ENCODE results near the gene MORN4. TPM values are rescaled to one million over a fixed set of nuclear protein-coding genes. Genes with fewer than 3 reads are reported as not detected.

MORN4 gene
- total RNA-seq, 2 donors from 2014 or later = 1.8 to 2.3 TPM

- intact Hi-C loops (cut with DNase I) = loop anchor here (5.0 kb wide), 1 partner anchor 39 kb away; no protein-coding TSS in a partner anchor
- no peak overlapping the region for H3K27ac ChIP-seq
- no peak overlapping the region for H3K4me3 ChIP-seq
- no peaks in the 10 kb centered on the region for H3K4me1 ChIP-seq
- no peaks in the 10 kb centered on the region for H3K9me3 ChIP-seq
- H3K36me3 ChIP-seq = no peaks in the 10 kb centered on the region
- no peak for DNase-seq
- no peak for TF ChIP-seq CTCF (IDR thresholded peaks at IDR 0.05)
- no peak overlapping the region for H3K9ac ChIP-seq (ENCODE audit: low read depth in 2 of 2, low read length in 2 of 2)
- H3K27me3 ChIP-seq = no peaks in the 10 kb centered on the region
Measured at GRCh38 chr10:97573021-97573420, 60.3 kb downstream of the MORN4 start.

DNA sequence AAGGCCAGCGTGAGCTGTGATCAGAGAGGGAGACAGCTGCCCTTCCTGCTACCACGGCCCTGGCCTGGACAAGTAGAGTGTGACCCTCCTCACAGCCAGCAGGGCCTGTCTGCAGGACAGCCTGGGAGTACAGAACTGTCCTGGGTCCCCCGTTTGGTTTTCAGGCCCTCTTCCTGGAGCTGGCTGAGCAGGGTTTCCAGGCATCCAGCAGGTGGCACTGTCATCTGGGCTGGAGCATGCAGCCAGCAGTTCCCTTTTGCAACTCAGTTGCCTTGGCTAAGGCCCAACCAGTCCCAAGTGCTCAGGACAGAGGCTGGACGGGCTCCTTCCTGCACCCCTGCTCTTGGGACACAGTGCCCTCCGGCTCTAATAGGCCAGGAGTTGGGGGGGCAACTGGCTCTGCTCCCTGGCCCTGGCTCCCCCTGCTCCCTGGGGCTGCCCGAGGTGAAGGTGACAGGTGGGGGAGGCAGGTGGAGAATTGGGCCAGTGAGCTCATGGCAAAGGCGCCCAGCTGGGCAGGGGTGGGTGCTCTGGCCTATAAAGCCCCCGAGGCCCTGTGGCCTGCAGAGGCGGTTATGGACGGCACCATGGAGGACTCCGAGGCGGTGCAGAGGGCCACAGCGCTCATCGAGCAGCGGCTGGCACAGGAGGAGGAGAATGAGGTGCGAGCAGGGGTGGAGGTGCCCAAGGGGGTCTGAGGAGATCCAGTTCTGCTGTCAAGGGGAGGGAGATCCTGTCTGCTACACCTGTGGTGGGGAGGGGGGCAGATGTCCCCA, 60.9 kb downstream of the MORN4 start, which contains the start of gene ANKRD2:
TSS of gene ANKRD2 (plus strand) at position 566 of the 776 bp plus-strand sequence. CDS start at position 576, 10 bp downstream.
- Histone ChIP-seq H3K36me3 (no peaks in the 10 kb centered on the region), H3K4me3 (no peak within 1 kb of the TSS), H3K4me1 (no peaks in the 10 kb centered on the region), H3K9me3 (no peaks in the 10 kb centered on the region), H3K27me3 (no peaks in the 10 kb centered on the region), H3K27ac (no peak within 1 kb of the TSS), H3K9ac (ENCODE audit: low read depth in 2 of 2, low read length in 2 of 2) (peak within 1 kb of the TSS in 1 of 2 donors; percentile 34)
- TF ChIP-seq CTCF (IDR thresholded peaks at IDR 0.05) = peak; percentile 74
- intact Hi-C loops (cut with DNase I) = loop anchor here (5.0 kb wide), 1 partner anchor 40 kb away; no protein-coding TSS in a partner anchor
- peak; percentile 73 for DNase-seq

DNA sequence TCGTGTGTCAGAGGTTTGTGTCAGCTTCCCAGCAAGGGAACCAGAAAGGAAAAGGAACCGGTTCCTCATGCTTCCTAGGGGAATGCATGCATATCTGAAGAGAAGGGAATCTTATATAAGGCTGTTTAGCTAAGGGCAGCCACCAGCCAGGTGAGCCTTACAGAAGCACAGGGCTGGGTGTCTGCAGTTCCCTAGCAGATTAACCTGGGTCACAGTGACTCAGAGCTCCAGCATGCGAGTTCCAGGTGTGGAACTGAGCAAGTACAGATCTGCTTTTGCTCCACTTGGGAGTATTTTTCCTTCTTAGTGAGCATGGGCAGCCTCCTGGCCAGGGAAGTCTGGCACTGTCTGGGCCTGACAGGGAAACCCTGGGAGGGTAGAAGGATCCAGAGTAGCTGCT, 61.7 kb downstream of the MORN4 start:
- DNase-seq = no peak
- no peaks in the 10 kb centered on the region for H3K36me3 ChIP-seq
- H3K9ac ChIP-seq (ENCODE audit: low read depth in 2 of 2, low read length in 2 of 2) = peak overlapping the region in 1 of 2 donors; percentile 34
- H3K4me3 ChIP-seq = no peak overlapping the region
- no peaks in the 10 kb centered on the region for H3K9me3 ChIP-seq
- no peak for TF ChIP-seq CTCF (IDR thresholded peaks at IDR 0.05)
- no peaks in the 10 kb centered on the region for H3K4me1 ChIP-seq
- intact Hi-C loops (cut with DNase I) = loop anchor here (5.0 kb wide), 1 partner anchor 41 kb away; no protein-coding TSS in a partner anchor
- H3K27me3 ChIP-seq = no peaks in the 10 kb centered on the region
- no peak overlapping the region for H3K27ac ChIP-seq

DNA sequence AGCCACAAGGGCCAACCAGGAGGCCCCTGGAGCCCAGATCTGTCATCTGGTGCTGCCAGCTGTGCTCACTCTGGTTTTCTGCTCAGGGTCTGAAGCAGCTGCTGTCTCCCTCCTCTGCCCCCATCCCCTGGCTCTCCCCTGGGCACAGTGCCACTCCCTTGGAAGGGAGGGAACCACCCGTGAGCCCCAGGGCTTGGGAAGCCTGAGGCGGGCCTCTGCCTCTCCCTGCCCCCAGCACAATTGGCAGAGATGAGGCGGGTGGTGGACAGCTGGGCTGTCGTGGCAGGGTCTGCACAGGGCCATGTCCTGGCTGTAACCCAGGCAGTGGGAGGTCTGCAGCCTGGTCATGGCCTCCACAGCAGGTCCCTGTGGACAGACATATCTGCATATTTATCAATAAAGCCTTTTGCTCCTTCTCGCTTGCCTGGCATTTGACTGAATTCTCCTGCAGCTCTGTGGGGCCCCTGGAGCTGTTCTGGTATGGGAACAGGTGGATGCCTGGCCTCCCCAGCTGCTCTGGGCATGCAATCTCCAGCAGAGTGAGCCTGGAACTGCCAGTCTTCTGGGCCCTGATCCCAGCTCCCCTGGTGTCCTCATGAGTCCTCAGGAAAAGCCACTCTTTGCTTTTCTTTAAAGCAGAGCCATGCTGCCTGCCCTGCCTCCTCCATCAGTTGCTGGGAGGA, 62.4 kb downstream of the MORN4 start:
- Histone ChIP-seq H3K4me3 (no peak overlapping the region), H3K27ac (no peak overlapping the region), H3K9ac (ENCODE audit: low read depth in 2 of 2, low read length in 2 of 2) (no peak overlapping the region), H3K9me3 (no peaks in the 10 kb centered on the region), H3K4me1 (no peaks in the 10 kb centered on the region), H3K27me3 (no peaks in the 10 kb centered on the region), H3K36me3 (no peaks in the 10 kb centered on the region)
- no peak for TF ChIP-seq CTCF (IDR thresholded peaks at IDR 0.05)
- no peak for DNase-seq
- intact Hi-C loops (cut with DNase I) = loop anchor here (5.0 kb wide), 1 partner anchor 41 kb away; no protein-coding TSS in a partner anchor

DNA sequence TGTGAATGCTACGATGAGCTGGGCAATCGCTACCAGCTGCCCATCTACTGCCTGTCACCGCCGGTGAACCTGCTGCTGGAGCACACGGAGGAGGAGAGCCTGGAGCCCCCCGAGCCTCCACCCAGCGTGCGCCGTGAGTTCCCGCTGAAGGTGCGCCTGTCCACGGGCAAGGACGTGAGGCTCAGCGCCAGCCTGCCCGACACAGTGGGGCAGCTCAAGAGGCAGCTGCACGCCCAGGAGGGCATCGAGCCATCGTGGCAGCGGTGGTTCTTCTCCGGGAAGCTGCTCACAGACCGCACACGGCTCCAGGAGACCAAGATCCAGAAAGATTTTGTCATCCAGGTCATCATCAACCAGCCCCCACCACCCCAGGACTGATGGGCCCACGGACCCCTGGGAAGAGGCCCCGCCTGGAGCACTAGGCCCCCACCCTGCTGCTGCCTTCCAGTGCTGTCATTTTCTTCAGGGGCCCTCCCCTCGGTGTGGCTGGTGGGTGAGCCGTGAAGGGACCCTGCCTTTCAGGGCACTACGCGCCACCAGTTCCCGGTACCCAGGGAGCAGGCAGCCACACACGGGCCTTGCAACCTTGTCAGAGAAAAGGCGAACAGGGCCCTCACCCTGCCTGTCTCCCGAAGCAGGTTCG, 63.0 kb downstream of the MORN4 start:
- no peaks in the 10 kb centered on the region for H3K36me3 ChIP-seq
- no peak overlapping the region for H3K9ac ChIP-seq (ENCODE audit: low read depth in 2 of 2, low read length in 2 of 2)
- H3K4me3 ChIP-seq = no peak overlapping the region
- no peak overlapping the region for H3K27ac ChIP-seq
- DNase-seq = no peak
- H3K9me3 ChIP-seq = no peaks in the 10 kb centered on the region
- no peak for TF ChIP-seq CTCF (IDR thresholded peaks at IDR 0.05)
- intact Hi-C loops (cut with DNase I) = loop anchor here (5.0 kb wide), 1 partner anchor 42 kb away; no protein-coding TSS in a partner anchor
- no peaks in the 10 kb centered on the region for H3K27me3 ChIP-seq
- H3K4me1 ChIP-seq = no peaks in the 10 kb centered on the region

Measured in colonic mucosa (tissue), 4 donors.